IPS-18c (cell line): ENCODE results near the gene EREG.

Experiments used
- H3K4me3 ChIP-seq: 2 replicates; pipeline ENCODE4 v1.7.0; 2013; ENCODE audit warnings: low read depth, mild to moderate bottlenecking, low read length, moderate library complexity; ENCODE audit not compliant: insufficient read depth
- H3K9me3 ChIP-seq: one replicate; pipeline ENCODE4 v1.6.1; 2013; ENCODE audit warnings: mild to moderate bottlenecking, low read length, moderate library complexity; ENCODE audit not compliant: control insufficient read depth, insufficient read depth

EREG gene

GRCh38 chr4:74435296-74435695 is 70.4 kb downstream of the EREG start:
- H3K9me3 ChIP-seq, result no peaks in the 10 kb centered on the region
- H3K4me3 ChIP-seq, result no peak overlapping the region

DNA sequence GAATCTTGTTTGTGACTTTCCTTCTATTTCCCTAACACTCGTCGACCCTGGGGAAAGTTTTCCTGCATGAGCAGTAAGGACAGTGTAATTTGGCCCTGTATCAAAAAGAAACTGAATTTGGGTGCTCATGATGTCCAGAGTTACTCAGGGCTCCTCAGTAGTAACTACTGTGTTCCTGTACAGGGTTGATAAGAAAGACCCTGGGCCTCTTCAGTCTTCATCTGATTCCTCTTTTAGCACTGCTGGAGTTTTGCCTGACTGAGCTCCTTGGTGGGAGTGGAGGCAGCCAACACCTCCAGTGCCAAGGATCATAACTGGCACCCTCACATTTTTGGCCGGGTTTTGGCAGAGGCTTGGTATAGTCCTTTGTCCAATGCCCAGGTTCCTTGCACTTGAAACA is 72.9 kb downstream of the EREG start:
- no peaks in the 10 kb centered on the region for H3K9me3 ChIP-seq

More for the DNA sequence above, 72.9 kb downstream of the EREG start:
- no peak overlapping the region for H3K4me3 ChIP-seq
